ENCODE data around the gene AP2B1. TPM values are rescaled to one million over a fixed set of nuclear protein-coding genes. Genes with fewer than 3 reads are reported as not detected.

The AP2B1 gene
- total RNA-seq, 1 experiment from 2014 or later: 70.2 TPM

GRCh38 chr17:35769895-35770486 is 182.9 kb downstream of the AP2B1 start:
- Histone ChIP-seq H3K4me3 (ENCODE audit: low read length) (no peak overlapping the region), H3K79me2 (ENCODE audit: low read length) (no peaks in the 10 kb centered on the region), H3F3A (ENCODE audit: low read length, unreplicated experiment) (no peaks in the 10 kb centered on the region), H3K9me3 (ENCODE audit: low read length) (no peaks in the 10 kb centered on the region), H3K36me3 (ENCODE audit: low read depth, low read length) (no peaks in the 10 kb centered on the region), H3K27ac (ENCODE audit: low read length) (no peak overlapping the region), H3K9ac (ENCODE audit: low read length) (no peak overlapping the region), H4K20me1 (ENCODE audit: low read length) (no peaks in the 10 kb centered on the region), H3K9me2 (replicated peaks; ENCODE audit: low read length) (no peaks in the 10 kb centered on the region), H3K4me1 (ENCODE audit: insufficient read depth, low read length) (no peaks in the 10 kb centered on the region), H3K27me3 (ENCODE audit: low read length) (no peaks in the 10 kb centered on the region), H2AFZ (ENCODE audit: low read length) (no peak overlapping the region), H3K4me2 (ENCODE audit: low read length) (no peak overlapping the region)
- ChIA-PET POLR2A (ENCODE audit: unreplicated experiment) (no interaction called here), CTCF (no interaction called here)
- intact Hi-C loops (cut with micrococcal nuclease): no loop called here
- DNase-seq: no peak
- BruUV-seq (replicated peaks): no TSS peak
- no peak for ATAC-seq
- TF ChIP-seq, protein P1, sequence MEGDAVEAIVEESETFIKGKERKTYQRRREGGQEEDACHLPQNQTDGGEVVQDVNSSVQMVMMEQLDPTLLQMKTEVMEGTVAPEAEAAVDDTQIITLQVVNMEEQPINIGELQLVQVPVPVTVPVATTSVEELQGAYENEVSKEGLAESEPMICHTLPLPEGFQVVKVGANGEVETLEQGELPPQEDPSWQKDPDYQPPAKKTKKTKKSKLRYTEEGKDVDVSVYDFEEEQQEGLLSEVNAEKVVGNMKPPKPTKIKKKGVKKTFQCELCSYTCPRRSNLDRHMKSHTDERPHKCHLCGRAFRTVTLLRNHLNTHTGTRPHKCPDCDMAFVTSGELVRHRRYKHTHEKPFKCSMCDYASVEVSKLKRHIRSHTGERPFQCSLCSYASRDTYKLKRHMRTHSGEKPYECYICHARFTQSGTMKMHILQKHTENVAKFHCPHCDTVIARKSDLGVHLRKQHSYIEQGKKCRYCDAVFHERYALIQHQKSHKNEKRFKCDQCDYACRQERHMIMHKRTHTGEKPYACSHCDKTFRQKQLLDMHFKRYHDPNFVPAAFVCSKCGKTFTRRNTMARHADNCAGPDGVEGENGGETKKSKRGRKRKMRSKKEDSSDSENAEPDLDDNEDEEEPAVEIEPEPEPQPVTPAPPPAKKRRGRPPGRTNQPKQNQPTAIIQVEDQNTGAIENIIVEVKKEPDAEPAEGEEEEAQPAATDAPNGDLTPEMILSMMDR (conservative IDR thresholded peaks at IDR 0.05; ENCODE audit: low read depth, low read length): peak; percentile 45
- TF ChIP-seq EZH2 (IDR thresholded peaks at IDR 0.05; ENCODE audit: low read length, unreplicated experiment): no peak

DNA sequence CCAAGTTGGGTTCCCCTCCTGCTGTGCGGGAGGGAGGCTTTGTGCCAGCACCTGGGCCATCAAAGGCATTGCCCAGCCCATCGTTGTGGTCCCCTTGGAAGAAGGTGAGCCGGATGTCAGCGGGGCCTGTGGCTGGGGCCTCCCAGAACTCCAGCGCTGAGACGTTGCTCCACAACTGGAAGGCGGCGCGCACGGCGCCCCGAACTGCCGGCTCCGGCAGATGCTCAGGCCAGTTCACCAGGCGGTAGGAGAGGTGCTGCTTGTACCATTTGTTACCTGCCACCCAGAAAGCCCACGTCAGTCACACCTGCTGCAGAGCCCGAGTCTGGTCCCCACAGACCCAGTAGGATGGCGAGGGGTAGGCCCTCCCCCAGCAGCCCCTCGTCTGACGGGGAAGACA is 186.0 kb downstream of the AP2B1 start:
- BruUV-seq (replicated peaks): no TSS peak
- CTCF ChIA-PET: no interaction called here
- Histone ChIP-seq H4K20me1 (ENCODE audit: low read length) (no peaks in the 10 kb centered on the region), H3K9ac (ENCODE audit: low read length) (no peak overlapping the region), H3K4me1 (ENCODE audit: insufficient read depth, low read length) (peaks cover 4% of the 10 kb centered on the region; the same call in 1 of the 2 replicates), H3F3A (ENCODE audit: low read length, unreplicated experiment) (no peaks in the 10 kb centered on the region), H3K4me3 (ENCODE audit: low read length) (no peak overlapping the region), H3K27ac (ENCODE audit: low read length) (no peak overlapping the region), H3K79me2 (ENCODE audit: low read length) (no peaks in the 10 kb centered on the region), H3K36me3 (ENCODE audit: low read depth, low read length) (no peaks in the 10 kb centered on the region), H3K27me3 (ENCODE audit: low read length) (no peaks in the 10 kb centered on the region), H3K4me2 (ENCODE audit: low read length) (no peak overlapping the region), H3K9me3 (ENCODE audit: low read length) (no peaks in the 10 kb centered on the region), H2AFZ (ENCODE audit: low read length) (no peak overlapping the region), H3K9me2 (replicated peaks; ENCODE audit: low read length) (no peaks in the 10 kb centered on the region)
- intact Hi-C loops (cut with micrococcal nuclease): no loop called here
- TF ChIP-seq EZH2 (IDR thresholded peaks at IDR 0.05; ENCODE audit: low read length, unreplicated experiment): no peak
- TF ChIP-seq, protein P1 (conservative IDR thresholded peaks at IDR 0.05; ENCODE audit: low read depth, low read length): no peak
- POLR2A ChIA-PET (ENCODE audit: unreplicated experiment): no interaction called here
- DNase-seq: no peak
- ATAC-seq: no peak

GRCh38 chr17:35773679-35774425 is 186.7 kb downstream of the AP2B1 start:
- ChIA-PET POLR2A (ENCODE audit: unreplicated experiment) (no interaction called here), CTCF (no interaction called here)
- TF ChIP-seq EZH2 (IDR thresholded peaks at IDR 0.05; ENCODE audit: low read length, unreplicated experiment) (no peak), EZH2phosphoT487 (IDR thresholded peaks at IDR 0.05; ENCODE audit: borderline replicate concordance, low read length) (no peak)
- TF ChIP-seq, protein P1 (conservative IDR thresholded peaks at IDR 0.05; ENCODE audit: low read depth, low read length): no peak
- Histone ChIP-seq H3K36me3 (ENCODE audit: low read depth, low read length) (no peaks in the 10 kb centered on the region), H3K9me2 (replicated peaks; ENCODE audit: low read length) (no peaks in the 10 kb centered on the region), H3K9me3 (ENCODE audit: low read length) (no peaks in the 10 kb centered on the region), H3K79me2 (ENCODE audit: low read length) (no peaks in the 10 kb centered on the region), H2AFZ (ENCODE audit: low read length) (no peak overlapping the region), H3K27ac (ENCODE audit: low read length) (no peak overlapping the region), H3K4me2 (ENCODE audit: low read length) (no peak overlapping the region), H3K4me3 (ENCODE audit: low read length) (no peak overlapping the region), H3K4me1 (ENCODE audit: insufficient read depth, low read length) (peaks cover 10% of the 10 kb centered on the region; the same call in 1 of the 2 replicates), H3K9ac (ENCODE audit: low read length) (no peak overlapping the region), H4K20me1 (ENCODE audit: low read length) (no peaks in the 10 kb centered on the region), H3K27me3 (ENCODE audit: low read length) (no peaks in the 10 kb centered on the region), H3F3A (ENCODE audit: low read length, unreplicated experiment) (no peaks in the 10 kb centered on the region)
- no peak for ATAC-seq
- intact Hi-C loops (cut with micrococcal nuclease): no loop called here
- DNase-seq: no peak
- no TSS peak for BruUV-seq (replicated peaks)

Data from PC-3 (cell line).